Spinal cord (tissue), 10 donors: ENCODE data around the gene CCDC51. TPM values are rescaled to one million over a fixed set of nuclear protein-coding genes. Genes with fewer than 3 reads are reported as not detected.
"Not testable (repeated sequence)": the region's sequence is repeated elsewhere in the genome, so short reads cannot be mapped to it uniquely, and the experiment has no call there.

Experiments
- DNase-seq, 6 donors: peaks; one replicate each; pipeline versions ENCODE4 v3.0.0 to v3.0.0-alpha.2; 2013 to 2015; ENCODE audit warnings: low spot score in 6 of 6, low read depth in 4 of 6
- H3K27ac ChIP-seq: one replicate; pipeline ENCODE4 v1.5.1; 2013; ENCODE audit warnings: low read depth, low read length, control low read depth
- H3K27me3 ChIP-seq: one replicate; pipeline ENCODE4 v1.6.1; 2013; ENCODE audit warnings: low read length; ENCODE audit not compliant: control insufficient read depth, insufficient read depth
- H3K36me3 ChIP-seq: one replicate; pipeline ENCODE4 v1.6.1; 2013; ENCODE audit warnings: low read length; ENCODE audit not compliant: control insufficient read depth, insufficient read depth
- H3K4me1 ChIP-seq: one replicate; pipeline ENCODE4 v1.6.1; 2013; ENCODE audit warnings: low read length; ENCODE audit not compliant: control insufficient read depth, insufficient read depth
- H3K4me3 ChIP-seq: one replicate; pipeline ENCODE4 v1.5.1; 2013; ENCODE audit warnings: low read depth, low read length, control low read depth
- H3K9me3 ChIP-seq: one replicate; pipeline ENCODE4 v1.6.1; 2013; ENCODE audit warnings: low read length; ENCODE audit not compliant: control insufficient read depth, insufficient read depth
- WGBS: methylation state at CpG from one replicate; pipeline ENCODE4 v1.1.5; 2013; ENCODE audit warnings: missing lambda C conversion rate; ENCODE audit not compliant: insufficient coverage; 5-methylcytosine and 5-hydroxymethylcytosine counted together
- polyA plus RNA-seq, 2 donors: library from polyadenylated mRNA; unstranded; fragments of 120-200 nt; gene quantifications; one replicate each; pipeline ENCODE4 v1.2.1, GENCODE V29; 2013; ENCODE audit not compliant: insufficient read length in 2 of 2
- total RNA-seq, 2 donors: library from RNA; depleted of rRNA in 1 of 2; stranded (reverse); fragments of 120-200 nt in 1 of 2; fragments of >200 nt in 1 of 2; gene quantifications; one replicate each; pipeline versions ENCODE4 v1.2.3 to v1.2.4, GENCODE V29; 2013 to 2014
- donor health status: healthy.

The CCDC51 gene
- total and polyA plus RNA-seq, 4 donors = 10.9 to 24.6 (median 19.0) TPM

- Histone ChIP-seq H3K27ac (peak overlapping the region; percentile 99), H3K9me3 (no peaks in the 10 kb centered on the region), H3K4me1 (peaks cover 66% of the 10 kb centered on the region), H3K27me3 (no peaks in the 10 kb centered on the region), H3K4me3 (no peak overlapping the region), H3K36me3 (peaks cover 74% of the 10 kb centered on the region)
- WGBS = 87% methylated on average over 9 of the region's 9 CpGs
- no peak for DNase-seq
Measured at GRCh38 chr3:48467110-48467454, 27.2 kb upstream of the CCDC51 start.

- DNase-seq = no peak
- WGBS = 59% methylated on average over 17 of the region's 19 CpGs
- Histone ChIP-seq H3K27me3 (no peaks in the 10 kb centered on the region), H3K4me1 (peaks cover 61% of the 10 kb centered on the region), H3K9me3 (no peaks in the 10 kb centered on the region), H3K4me3 (peak overlapping the region; percentile 59), H3K36me3 (peaks cover 75% of the 10 kb centered on the region), H3K27ac (peak overlapping the region; percentile 99)
Measured at GRCh38 chr3:48466386-48467109, 26.6 kb upstream of the CCDC51 start.

GRCh38 chr3:48465531-48466378 lies 25.8 kb upstream of the CCDC51 start:
- Histone ChIP-seq H3K36me3 (peaks cover 83% of the 10 kb centered on the region), H3K4me1 (peaks cover 61% of the 10 kb centered on the region), H3K9me3 (no peaks in the 10 kb centered on the region), H3K27ac (peak overlapping the region; percentile 99), H3K27me3 (no peaks in the 10 kb centered on the region), H3K4me3 (peak overlapping the region; percentile 59)
- 4% methylated on average over 21 of the region's 21 CpGs for WGBS
- peak; percentile 86 to 98 (median 91) for DNase-seq

- Histone ChIP-seq H3K9me3 (no peaks in the 10 kb centered on the region), H3K4me1 (peaks cover 57% of the 10 kb centered on the region), H3K4me3 (peak overlapping the region; percentile 59), H3K27ac (peak overlapping the region; percentile 99), H3K36me3 (peaks cover 83% of the 10 kb centered on the region), H3K27me3 (no peaks in the 10 kb centered on the region)
- DNase-seq = peak in 1 of 6 donors; percentile 13
- 6% methylated on average over 7 of the region's 7 CpGs for WGBS
Measured at GRCh38 chr3:48465237-48465530, 25.3 kb upstream of the CCDC51 start.

GRCh38 chr3:48464713-48465221 lies 24.8 kb upstream of the CCDC51 start:
- Histone ChIP-seq H3K27me3 (no peaks in the 10 kb centered on the region), H3K36me3 (peaks cover 83% of the 10 kb centered on the region), H3K27ac (peak overlapping the region; percentile 99), H3K4me1 (peaks cover 54% of the 10 kb centered on the region), H3K4me3 (no peak overlapping the region), H3K9me3 (no peaks in the 10 kb centered on the region)
- 93% methylated on average over 16 of the region's 17 CpGs for WGBS
- DNase-seq = no peak

GRCh38 chr3:48463703-48464102 lies 23.8 kb upstream of the CCDC51 start:
- H3K9me3 ChIP-seq = no peaks in the 10 kb centered on the region
- WGBS = 82% methylated on average over 9 of the region's 9 CpGs
- H3K27me3 ChIP-seq = no peaks in the 10 kb centered on the region
- H3K4me1 ChIP-seq = peaks cover 43% of the 10 kb centered on the region
- no peak overlapping the region for H3K4me3 ChIP-seq
- H3K27ac ChIP-seq = no peak overlapping the region
- H3K36me3 ChIP-seq = peaks cover 80% of the 10 kb centered on the region
- no peak for DNase-seq

- H3K27ac ChIP-seq, H3K4me3 ChIP-seq, H3K9me3 ChIP-seq, H3K27me3 ChIP-seq, DNase-seq: not testable (repeated sequence)
- H3K36me3 ChIP-seq = peaks cover 69% of the 10 kb centered on the region
- WGBS = no CpG with 5 or more reads among the region's 7 CpGs
- H3K4me1 ChIP-seq = peaks cover 24% of the 10 kb centered on the region
Measured at GRCh38 chr3:48461767-48462166, 21.8 kb upstream of the CCDC51 start.

GRCh38 chr3:48460517-48460902 lies 20.6 kb upstream of the CCDC51 start:
- peaks cover 60% of the 10 kb centered on the region for H3K36me3 ChIP-seq
- no peak overlapping the region for H3K4me3 ChIP-seq
- H3K9me3 ChIP-seq = no peaks in the 10 kb centered on the region
- no peaks in the 10 kb centered on the region for H3K27me3 ChIP-seq
- 90% methylated on average over 2 of the region's 3 CpGs for WGBS
- no peak overlapping the region for H3K27ac ChIP-seq
- peaks cover 12% of the 10 kb centered on the region for H3K4me1 ChIP-seq
- no peak for DNase-seq

- DNase-seq = no peak
- Histone ChIP-seq H3K4me3 (no peak overlapping the region), H3K27me3 (no peaks in the 10 kb centered on the region), H3K27ac (no peak overlapping the region), H3K9me3 (no peaks in the 10 kb centered on the region), H3K36me3 (peaks cover 60% of the 10 kb centered on the region), H3K4me1 (peaks cover 6% of the 10 kb centered on the region)
- 93% methylated on average over 7 of the region's 7 CpGs for WGBS
Measured at GRCh38 chr3:48459773-48460516, 20.0 kb upstream of the CCDC51 start.
